GM21367 (cell line): ENCODE results near the gene IL17REL.

Source experiments
- ATAC-seq: cut with Tn5 transposase; IDR thresholded peaks from one replicate; pipeline ENCODE4 v1.9.1; 2021; ENCODE audit not compliant: unreplicated experiment

Gene IL17REL

DNA sequence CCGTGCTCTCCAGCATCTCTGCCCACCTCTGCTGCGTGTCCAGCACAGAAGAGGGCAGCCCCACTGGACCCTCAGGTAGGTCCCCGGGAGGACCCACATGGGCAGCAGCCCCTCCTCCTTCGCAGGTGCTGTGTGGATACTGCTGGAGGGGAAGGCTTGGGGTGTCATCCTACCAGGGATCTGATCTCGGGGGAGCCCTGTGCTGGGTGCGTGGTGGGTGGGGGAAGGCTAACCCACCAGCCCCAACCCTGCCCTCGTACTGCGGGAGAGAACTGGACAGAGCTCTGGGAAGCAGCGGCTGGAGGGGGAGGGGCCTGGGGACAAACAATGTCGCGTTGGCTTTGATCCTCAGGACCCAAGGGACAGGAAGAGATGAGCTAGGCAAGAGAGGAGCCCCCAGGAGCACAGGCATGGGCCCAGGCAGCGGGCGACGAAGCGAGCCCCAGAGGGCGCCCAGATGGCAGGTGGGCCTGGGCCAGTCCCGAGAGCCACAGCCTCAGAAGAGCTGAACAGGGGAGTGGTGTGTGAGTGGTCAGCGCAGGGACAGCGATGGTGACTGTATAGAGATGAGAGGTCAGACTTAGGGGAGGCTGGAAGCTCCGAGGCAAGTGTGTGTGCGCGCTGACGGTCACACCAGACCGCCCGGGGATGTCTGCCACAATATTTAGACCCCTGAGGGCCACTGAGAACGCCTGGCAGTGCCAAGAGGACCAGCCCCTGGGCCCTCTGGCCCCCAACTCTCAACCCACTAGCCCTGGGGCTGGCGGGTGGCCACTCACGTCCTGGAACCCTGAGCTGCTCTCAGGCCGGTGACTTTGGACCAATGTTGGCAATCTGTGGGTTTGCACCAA lies 53.4 kb downstream of the IL17REL start:
- ATAC-seq = no peak

- no peak for ATAC-seq
These were observed 54.1 kb downstream of the IL17REL start for GRCh38 chr22:49958366-49958921.

- ATAC-seq = no peak
These were observed 54.7 kb downstream of the IL17REL start for GRCh38 chr22:49957826-49958365.

DNA sequence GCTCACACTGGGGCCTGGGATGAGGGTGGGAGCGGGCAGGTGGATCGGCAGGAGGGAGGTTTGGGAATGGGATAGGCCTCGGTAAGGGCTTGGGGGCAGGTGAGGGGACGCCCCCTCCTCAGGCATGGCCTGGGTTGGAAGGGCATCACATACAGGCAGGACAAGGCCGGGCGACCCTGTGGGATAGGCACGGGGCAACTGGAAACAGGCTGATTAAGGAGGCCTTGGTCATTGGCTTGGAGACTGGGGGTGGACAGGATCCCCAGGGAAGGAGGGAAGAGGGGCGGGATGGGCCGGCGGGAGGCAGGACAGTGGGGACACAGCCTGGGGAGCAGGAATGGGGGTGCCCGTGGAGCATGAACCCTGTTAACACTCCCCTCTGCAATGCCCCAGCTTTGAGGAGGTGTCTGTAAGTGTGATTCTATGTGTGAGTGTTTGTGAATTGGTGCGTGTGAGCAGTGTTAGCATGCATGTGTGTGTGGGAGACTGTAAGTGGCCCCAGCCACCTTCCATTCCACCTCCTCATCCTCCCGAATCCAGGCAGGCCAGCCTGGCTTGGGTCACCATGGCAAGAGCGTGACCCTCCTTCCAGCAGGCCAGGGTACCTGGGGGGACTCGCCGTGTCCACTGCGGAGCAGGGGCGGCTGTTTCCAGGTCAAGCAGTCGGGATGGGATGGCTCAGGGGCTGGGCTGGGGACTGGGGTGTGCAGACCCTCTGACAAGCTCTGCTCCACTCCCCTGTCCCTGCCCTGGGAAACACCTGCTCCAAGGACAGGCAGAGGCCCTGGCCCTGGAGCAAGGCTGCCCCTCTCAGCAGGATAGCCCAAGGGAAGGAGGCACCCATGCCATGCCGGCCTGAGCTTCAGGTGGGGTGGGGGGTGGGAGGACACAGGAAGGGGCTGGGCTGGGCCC lies 55.4 kb downstream of the IL17REL start:
- ATAC-seq = no peak

DNA sequence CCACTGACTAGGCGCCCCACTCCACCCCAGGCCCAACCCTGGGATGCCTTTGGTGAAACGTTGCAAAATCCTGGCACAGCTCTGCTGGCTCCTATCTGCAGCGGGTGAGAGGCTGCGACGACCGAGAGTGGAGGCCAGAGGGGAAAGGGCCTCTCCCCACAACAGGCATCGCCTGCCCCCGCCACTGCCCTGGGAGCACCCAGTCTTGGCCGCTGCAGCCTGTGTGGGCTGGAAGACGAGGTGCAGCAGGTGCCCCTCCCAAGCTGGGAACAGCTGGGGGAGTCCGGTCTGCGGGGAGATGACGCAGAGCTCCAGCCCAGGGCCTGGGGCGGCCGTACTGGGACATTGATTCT lies 56.2 kb downstream of the IL17REL start:
- ATAC-seq = no peak

- no peak for ATAC-seq
These were observed 56.8 kb downstream of the IL17REL start for GRCh38 chr22:49955581-49956417.

- ATAC-seq = no peak
These were observed 57.5 kb downstream of the IL17REL start for GRCh38 chr22:49954991-49955580.

DNA sequence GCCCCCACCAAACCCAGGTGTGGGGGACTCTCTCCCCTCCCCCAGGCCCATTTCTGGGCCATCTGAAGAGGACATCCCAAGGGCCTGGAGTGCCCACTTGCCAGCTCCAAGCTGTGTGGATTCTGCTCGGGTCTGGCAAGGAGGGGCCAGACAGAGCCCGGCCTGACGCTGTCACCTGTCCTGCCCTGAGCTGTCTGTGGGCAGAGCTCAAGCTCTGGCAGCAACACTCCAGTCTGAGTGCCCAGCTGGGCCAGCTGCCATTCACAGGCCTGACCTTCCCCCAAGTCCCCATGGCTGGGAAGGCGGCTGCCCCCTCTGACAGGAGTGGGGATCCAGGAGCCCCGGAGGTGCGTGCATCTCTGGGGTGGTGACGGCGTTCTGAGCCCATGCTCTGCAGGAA lies 58.2 kb downstream of the IL17REL start:
- no peak for ATAC-seq

DNA sequence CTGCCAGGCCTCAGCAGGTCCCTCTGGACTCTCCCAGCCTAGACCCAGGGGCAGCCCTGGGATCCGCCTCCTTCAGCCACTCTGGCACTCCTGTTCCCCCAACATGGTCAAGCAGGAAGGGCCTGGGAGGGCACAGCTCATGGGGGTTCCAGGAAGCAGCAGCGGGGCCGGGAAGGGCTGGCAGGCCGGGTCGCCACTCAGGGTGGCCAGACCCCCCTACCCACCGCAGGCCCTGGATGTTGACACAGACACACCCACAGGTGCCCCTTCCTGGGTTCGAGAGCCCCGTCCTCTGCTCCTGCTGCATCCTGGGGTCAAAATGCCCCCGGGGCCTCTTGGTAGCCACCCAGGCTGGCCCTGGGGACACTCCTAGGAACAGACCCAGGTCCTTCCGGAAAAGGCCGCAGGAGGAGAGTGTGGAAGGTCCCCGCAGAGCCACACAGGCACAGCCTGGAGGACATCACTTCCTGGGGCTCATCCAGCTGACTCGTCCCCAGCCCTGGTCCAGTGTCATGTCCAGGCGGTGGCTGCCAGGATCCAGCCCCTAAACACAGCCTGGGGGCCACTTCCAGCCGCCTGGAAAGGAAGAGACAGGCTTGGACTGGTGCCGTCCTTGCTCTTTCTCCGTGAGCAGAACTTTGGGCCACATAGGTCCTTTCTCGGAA lies 58.8 kb downstream of the IL17REL start:
- no peak for ATAC-seq

- ATAC-seq = no peak
These were observed 59.4 kb downstream of the IL17REL start for GRCh38 chr22:49953027-49953679.

DNA sequence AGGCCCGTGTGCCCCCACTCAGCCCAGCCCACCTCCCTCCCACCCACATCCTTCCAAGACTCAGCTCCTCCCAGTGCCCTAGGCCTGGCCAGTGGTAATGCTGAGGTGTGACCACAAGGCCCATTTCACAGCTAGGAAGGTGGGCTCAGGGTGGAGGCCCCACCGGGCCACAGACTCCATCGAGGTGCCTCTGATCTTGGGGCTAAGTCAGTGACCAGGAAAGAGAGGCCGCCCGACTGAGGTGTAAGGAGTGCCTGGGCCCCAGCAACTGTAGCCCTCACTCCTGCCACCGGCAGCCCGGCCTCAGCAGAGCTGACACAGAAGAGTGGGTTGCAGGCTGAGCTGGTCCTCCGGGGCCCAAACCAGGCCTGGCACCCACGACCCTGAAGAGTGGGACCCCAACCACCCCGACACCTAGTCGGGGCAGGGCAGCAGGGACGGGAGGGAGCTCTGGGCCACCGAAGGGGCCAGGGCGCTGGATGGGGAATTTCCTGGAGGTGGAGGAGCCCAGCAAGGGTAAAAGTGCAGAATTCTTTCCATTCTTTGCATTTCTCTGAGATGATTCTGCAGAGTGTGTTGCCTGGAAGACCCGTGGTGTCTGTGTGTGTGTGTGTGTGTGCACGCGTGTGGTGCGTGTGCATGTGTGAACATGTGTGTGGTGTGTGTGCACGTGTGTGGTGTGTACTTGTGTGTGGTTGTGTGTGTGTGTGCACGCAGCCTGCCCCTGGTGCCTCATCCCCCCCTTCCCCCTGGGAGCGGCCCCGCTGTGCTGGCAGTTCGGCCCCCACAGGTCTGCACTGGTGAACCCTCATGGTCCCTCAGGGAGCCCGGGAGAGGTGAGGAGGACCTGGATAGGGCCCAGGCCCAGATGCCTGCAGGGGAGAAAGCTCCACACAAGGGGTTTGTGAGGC lies 60.3 kb downstream of the IL17REL start:
- ATAC-seq = no peak

DNA sequence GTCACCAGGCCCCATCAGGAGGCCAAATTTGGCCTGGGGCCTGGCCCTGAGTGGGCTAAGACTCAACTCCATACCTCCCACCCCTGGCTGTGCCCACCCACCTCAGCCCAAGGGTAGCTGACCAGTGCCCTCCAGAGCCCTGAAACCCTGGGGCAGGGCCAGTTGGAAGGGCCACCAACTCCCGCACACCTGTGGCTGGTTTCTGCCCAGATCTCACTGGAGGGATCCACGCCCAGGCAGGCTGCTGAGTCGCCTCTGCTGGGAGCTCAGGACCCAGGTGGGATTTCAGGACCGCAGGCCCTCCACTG lies 60.9 kb downstream of the IL17REL start:
- no peak for ATAC-seq

DNA sequence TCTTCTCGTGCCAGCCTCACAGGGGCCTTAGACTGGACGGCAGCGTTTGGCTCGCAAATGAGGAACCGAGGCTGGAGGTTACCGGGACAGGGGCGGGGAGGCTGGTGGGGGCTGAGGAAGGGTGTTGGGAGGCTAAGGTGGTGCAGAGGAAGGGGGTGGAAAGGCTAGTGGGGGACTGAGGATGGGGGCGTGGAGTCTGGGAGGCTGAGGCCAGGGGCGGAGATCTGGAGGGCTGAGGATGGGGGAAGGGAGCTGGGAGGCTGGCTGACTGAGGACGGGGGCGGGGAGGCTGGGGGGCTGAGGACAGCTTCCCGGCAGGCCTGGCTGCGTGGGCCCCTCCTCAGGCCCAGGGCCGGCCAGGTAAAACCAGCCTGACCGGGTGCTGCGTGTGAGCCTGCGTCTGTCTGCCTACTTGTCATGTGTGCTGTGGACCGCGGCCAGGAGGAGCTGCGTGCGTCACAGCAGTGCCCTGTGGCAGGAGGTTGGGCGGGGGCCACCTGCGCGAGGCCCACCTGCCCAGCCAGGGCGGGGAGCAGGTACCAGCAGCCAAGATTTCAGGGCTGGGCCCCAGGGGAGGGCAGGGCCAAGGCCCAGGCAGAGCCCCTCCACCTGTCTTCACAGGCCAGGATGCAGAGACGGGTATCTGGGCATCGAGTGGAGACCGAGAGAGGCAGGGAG lies 61.4 kb downstream of the IL17REL start:
- ATAC-seq = no peak

GRCh38 chr22:49950396-49950994 lies 62.1 kb downstream of the IL17REL start:
- ATAC-seq = no peak

DNA sequence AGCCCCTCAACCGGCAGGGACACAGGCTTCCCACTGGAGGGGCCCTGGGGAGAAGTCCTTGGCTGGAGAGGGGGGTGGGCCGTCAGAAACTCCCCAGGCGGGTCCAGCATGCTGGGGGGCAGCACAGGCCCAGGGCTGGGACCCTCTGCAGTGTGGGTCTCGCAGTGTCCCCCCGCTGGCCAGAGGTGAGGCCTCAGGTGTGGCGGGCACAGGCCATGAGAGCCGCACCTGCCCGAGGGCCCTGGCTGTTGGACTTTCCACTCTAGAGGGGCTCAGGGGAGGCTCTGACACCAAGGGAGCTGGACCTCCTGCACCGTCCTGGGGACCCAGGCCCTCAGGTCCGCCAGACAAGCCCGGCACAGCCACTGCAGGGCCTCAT lies 62.7 kb downstream of the IL17REL start:
- ATAC-seq = no peak

GRCh38 chr22:49948958-49949913 lies 63.3 kb downstream of the IL17REL start:
- no peak for ATAC-seq
